ENCODE measurements around the gene NKAIN2. TPM values are rescaled to one million over a fixed set of nuclear protein-coding genes. Genes with fewer than 3 reads are reported as not detected.

NKAIN2 gene
- total and polyA plus RNA-seq, 7 donors, result under 0.01 to 4.4 (median 0.75) TPM; not detected in 1

DNA sequence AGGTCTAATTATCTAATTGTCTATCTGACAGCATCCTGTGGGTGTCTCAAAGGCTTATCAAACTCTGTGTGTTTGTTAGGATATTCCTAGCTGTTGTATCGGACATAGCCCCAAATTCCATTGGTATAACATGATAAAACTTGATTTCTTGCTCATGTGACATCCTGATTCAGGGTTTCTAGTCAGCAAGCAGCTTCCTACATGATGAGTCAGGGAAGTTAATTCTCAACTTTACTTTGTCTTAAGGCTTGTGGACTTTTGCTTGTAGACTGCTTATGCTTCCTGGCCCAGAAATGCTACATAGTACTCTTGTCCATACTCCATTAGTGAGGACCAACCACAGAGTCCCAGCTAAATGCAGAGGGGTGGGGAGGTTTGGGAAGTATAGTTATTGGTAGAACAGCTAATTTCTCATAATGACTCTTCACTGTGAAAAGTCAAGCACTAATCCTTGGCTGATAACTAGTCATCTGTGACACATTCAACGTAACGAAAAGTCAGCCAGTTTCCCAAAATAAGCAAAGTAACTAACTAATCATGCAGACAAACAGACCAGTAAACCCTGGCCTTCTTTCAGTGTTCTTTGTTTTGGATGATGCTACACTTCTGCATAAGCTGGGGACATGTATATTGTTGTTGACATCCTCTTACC, 25.8 kb downstream of the NKAIN2 start:
- H3K27ac ChIP-seq, result no peak overlapping the region
- H3K36me3 ChIP-seq, result no peaks in the 10 kb centered on the region
- no peak overlapping the region for H3K4me3 ChIP-seq
- WGBS, 2 donors, result 73 to 78% methylated on average over 3 of the region's 3 CpGs
- intact Hi-C loops (cut with DNase I), result no loop called here
- no peaks in the 10 kb centered on the region for H3K4me1 ChIP-seq
- no peak for DNase-seq
- TF ChIP-seq POLR2A (IDR thresholded peaks at IDR 0.05) (no peak), EP300 (IDR thresholded peaks at IDR 0.05) (no peak), POLR2AphosphoS5 (IDR thresholded peaks at IDR 0.05) (no peak)
- TF ChIP-seq, protein P1, sequence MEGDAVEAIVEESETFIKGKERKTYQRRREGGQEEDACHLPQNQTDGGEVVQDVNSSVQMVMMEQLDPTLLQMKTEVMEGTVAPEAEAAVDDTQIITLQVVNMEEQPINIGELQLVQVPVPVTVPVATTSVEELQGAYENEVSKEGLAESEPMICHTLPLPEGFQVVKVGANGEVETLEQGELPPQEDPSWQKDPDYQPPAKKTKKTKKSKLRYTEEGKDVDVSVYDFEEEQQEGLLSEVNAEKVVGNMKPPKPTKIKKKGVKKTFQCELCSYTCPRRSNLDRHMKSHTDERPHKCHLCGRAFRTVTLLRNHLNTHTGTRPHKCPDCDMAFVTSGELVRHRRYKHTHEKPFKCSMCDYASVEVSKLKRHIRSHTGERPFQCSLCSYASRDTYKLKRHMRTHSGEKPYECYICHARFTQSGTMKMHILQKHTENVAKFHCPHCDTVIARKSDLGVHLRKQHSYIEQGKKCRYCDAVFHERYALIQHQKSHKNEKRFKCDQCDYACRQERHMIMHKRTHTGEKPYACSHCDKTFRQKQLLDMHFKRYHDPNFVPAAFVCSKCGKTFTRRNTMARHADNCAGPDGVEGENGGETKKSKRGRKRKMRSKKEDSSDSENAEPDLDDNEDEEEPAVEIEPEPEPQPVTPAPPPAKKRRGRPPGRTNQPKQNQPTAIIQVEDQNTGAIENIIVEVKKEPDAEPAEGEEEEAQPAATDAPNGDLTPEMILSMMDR (IDR thresholded peaks at IDR 0.05), result no peak
- H3K9me3 ChIP-seq, result no peaks in the 10 kb centered on the region
- H3K27me3 ChIP-seq, result no peaks in the 10 kb centered on the region

DNA sequence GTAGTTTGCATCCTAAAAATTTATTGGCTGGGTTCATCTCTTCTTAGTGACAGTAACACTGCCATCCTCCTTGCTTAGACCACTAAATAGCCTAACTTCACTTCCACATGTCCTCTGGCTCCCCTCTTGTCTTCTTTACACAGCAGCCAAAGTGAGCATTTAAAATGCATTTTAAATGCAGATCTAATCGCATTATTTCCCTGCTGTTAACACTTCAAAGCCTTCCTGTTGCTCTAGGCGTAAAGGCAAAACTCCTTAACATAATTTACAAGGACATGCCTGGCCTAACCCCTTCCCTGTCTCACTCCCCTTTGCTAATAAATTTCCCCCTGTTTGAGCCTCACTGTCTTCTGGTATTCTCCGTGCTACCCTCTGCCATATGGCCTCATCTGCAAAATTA, 26.5 kb downstream of the NKAIN2 start:
- 14 to 37% methylated on average over 3 of the region's 3 CpGs for WGBS, 2 donors
- intact Hi-C loops (cut with DNase I), result no loop called here
- TF ChIP-seq POLR2AphosphoS5 (IDR thresholded peaks at IDR 0.05) (no peak), EP300 (IDR thresholded peaks at IDR 0.05) (no peak), POLR2A (IDR thresholded peaks at IDR 0.05) (no peak)
- TF ChIP-seq, protein P1 (IDR thresholded peaks at IDR 0.05), result no peak
- Histone ChIP-seq H3K9me3 (no peaks in the 10 kb centered on the region), H3K27ac (no peak overlapping the region), H3K4me1 (no peaks in the 10 kb centered on the region), H3K27me3 (no peaks in the 10 kb centered on the region), H3K4me3 (no peak overlapping the region), H3K36me3 (no peaks in the 10 kb centered on the region)
- no peak for DNase-seq

DNA sequence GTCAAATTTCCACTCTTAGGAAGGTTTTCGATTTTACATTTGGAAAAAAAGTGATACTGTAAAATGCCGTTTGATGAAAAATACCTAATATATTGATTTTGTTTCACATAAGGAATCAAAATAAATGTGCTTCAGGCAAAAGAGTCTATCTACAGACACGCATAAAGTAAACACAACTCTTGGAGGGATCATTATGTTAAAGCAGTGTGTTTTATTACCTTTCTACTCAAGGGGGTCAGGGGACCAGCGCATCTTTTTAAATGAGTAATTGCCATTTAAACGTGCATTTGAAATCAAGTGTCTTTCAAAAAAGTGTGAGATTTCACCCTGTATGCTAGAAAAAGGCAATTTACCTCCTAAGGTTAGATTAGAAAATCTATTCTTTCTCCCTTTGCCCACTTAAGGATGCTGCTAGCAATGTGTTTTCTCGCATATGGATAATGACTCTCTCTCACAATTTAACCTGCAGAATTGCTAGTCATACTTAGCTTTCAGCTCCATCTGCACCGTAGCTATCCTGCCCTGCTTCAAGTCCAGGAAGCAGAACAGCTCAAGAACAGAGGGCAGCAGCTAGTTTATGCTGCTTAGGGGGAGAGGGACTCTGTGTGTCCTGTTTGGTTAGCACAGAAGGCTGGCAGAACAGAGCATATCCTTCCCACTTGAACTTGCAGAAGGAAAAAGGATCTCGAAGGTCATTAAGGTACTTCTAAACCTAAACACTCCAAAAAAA, 35.0 kb downstream of the NKAIN2 start:
- H3K9me3 ChIP-seq, result no peaks in the 10 kb centered on the region
- TF ChIP-seq POLR2AphosphoS5 (IDR thresholded peaks at IDR 0.05) (no peak), EP300 (IDR thresholded peaks at IDR 0.05) (no peak), POLR2A (IDR thresholded peaks at IDR 0.05) (no peak)
- TF ChIP-seq, protein P1 (IDR thresholded peaks at IDR 0.05), result no peak
- WGBS, 2 donors, result 40% methylated on average over 8 of the region's 8 CpGs
- intact Hi-C loops (cut with DNase I), result no loop called here
- H3K4me3 ChIP-seq, result no peak overlapping the region
- DNase-seq, result no peak
- H3K27me3 ChIP-seq, result no peaks in the 10 kb centered on the region
- H3K27ac ChIP-seq, result no peak overlapping the region
- no peaks in the 10 kb centered on the region for H3K4me1 ChIP-seq
- H3K36me3 ChIP-seq, result no peaks in the 10 kb centered on the region

DNA sequence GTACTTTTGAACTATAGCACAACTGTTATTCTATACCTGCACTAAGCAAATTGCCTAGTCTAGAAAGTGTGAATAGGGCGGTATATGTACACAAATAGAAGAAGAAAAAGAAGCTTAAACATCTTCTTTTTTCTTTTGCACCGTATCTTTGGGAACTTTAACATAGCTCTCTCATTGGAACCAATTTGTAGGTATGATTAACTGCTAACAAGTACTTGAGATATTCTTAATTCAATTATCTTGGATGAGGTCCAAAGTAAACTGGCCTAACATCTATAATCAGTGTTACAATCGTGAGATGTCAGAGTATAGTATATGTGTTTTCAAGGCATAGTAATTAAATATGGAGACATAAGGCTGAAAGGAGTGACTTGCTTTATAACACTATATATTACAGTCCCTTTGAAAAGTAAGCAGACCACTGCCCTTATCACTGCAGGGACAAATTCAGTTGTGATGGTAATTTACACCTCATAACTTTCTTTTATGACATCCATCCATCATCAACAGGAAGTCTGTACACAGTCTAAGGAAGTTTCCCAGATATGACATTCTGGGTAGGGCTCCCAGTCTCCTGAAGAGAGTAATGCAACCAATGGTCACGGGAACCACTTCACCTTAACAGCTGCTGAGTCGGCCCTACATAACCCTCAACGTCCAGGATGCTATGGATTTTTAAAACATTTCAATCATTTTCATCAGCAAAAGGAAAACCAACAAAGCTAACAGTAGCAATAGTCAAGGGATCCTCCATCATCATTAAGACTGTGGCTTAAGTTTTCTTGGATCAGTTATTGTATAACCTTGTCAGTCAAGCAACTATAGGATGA, 37.6 kb downstream of the NKAIN2 start:
- Histone ChIP-seq H3K36me3 (no peaks in the 10 kb centered on the region), H3K4me1 (no peaks in the 10 kb centered on the region), H3K9me3 (no peaks in the 10 kb centered on the region), H3K27ac (no peak overlapping the region), H3K4me3 (no peak overlapping the region), H3K27me3 (no peaks in the 10 kb centered on the region)
- TF ChIP-seq POLR2AphosphoS5 (IDR thresholded peaks at IDR 0.05) (no peak), POLR2A (IDR thresholded peaks at IDR 0.05) (no peak), EP300 (IDR thresholded peaks at IDR 0.05) (no peak)
- TF ChIP-seq, protein P1 (IDR thresholded peaks at IDR 0.05), result no peak
- DNase-seq, result no peak
- intact Hi-C loops (cut with DNase I), result no loop called here
- 5 to 26% methylated on average over 6 of the region's 6 CpGs for WGBS, 2 donors

All from sigmoid colon (tissue), 7 donors.